Measurements from ENCODE around the gene RAB42.

GRCh38 chr1:28552758-28553663, 39.1 kb upstream of the RAB42 start, which contains the start of gene TRNAU1AP:
- TF ChIP-seq ZNF274 (IDR thresholded peaks at IDR 0.05; ENCODE audit: low read depth, low read length) = no peak
- no peak for TF ChIP-seq SUZ12 (IDR thresholded peaks at IDR 0.05; ENCODE audit: extremely low read depth, insufficient read depth, insufficient read length)
- peak; percentile 48 for TF ChIP-seq YY1 (IDR thresholded peaks at IDR 0.05; ENCODE audit: insufficient read depth, insufficient read length)
